ENCODE measurements around the gene MLH3.
"Not testable (repeated sequence)": the region's sequence is repeated elsewhere in the genome, so short reads cannot be mapped to it uniquely, and the experiment has no call there.

The MLH3 gene

DNA sequence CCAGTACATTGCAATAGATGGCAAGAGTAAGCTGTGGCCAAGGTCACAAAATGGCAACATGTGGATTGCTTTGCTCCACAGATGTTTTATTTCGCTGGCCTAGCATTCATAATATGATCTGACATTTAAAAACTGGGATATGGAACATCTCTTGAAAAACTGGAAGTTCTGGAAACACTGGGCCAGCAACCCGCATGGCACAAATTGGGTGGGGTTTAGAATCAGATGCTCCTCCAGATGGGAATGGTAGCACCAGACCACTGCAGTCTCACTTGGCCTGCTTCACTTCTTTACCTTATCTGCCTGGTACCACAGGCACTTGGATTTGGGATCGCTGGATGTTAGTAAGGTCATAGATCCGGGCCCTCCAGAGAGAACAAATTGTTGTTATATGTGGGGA lies 28.3 kb upstream of the MLH3 start:
- TF ChIP-seq, protein P1, sequence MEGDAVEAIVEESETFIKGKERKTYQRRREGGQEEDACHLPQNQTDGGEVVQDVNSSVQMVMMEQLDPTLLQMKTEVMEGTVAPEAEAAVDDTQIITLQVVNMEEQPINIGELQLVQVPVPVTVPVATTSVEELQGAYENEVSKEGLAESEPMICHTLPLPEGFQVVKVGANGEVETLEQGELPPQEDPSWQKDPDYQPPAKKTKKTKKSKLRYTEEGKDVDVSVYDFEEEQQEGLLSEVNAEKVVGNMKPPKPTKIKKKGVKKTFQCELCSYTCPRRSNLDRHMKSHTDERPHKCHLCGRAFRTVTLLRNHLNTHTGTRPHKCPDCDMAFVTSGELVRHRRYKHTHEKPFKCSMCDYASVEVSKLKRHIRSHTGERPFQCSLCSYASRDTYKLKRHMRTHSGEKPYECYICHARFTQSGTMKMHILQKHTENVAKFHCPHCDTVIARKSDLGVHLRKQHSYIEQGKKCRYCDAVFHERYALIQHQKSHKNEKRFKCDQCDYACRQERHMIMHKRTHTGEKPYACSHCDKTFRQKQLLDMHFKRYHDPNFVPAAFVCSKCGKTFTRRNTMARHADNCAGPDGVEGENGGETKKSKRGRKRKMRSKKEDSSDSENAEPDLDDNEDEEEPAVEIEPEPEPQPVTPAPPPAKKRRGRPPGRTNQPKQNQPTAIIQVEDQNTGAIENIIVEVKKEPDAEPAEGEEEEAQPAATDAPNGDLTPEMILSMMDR (IDR thresholded peaks at IDR 0.05; ENCODE audit: insufficient read depth, missing control alignments): no peak
- DNase-seq (ENCODE audit: insufficient read length, low spot score): no peak
- no peak for FAIRE-seq

DNA sequence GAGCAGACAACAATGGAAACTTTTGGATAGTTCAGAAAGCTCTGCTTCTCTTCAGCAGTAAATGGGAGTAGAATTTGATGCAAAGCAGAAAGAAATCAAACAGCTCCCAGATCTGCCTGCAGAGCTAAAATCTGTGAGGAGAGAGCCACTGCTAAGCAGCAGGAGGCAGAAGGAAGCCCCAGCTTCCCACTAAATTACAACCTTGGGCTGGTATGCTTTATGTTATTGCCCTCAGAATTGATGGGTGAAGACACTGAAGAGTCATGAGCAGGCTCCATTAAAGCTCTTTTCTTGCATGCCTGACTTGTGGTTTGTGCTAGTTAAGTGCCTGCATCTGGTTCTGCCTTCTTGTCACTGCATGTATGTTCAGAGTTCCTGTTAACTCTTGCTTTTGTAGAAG lies 26.5 kb upstream of the MLH3 start:
- DNase-seq (ENCODE audit: insufficient read length, low spot score) (no peak), FAIRE-seq (no peak)
- TF ChIP-seq, protein P1 (IDR thresholded peaks at IDR 0.05; ENCODE audit: insufficient read depth, missing control alignments): no peak

DNA sequence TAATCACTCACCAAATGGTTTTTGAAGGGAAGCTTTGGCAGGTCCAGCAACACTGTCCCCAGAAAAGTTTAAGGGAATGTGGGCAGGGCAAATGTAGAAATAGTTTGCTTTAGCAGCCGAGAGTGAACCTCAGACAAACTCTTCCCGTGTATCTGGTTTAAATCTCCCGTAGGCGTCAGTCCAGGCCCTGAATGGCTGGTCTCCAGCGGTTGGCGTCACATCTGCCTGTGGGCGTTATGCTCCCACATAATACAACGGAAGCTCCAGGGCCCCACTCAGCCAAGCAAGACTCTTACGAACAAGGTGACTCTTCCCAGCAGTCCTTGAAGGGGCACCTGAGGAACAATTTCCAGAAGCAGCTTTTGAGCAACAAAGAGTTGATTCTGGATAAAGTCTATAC lies 19.1 kb upstream of the MLH3 start:
- FAIRE-seq (no peak), DNase-seq (ENCODE audit: insufficient read length, low spot score) (no peak)
- TF ChIP-seq, protein P1 (IDR thresholded peaks at IDR 0.05; ENCODE audit: insufficient read depth, missing control alignments): no peak

DNA sequence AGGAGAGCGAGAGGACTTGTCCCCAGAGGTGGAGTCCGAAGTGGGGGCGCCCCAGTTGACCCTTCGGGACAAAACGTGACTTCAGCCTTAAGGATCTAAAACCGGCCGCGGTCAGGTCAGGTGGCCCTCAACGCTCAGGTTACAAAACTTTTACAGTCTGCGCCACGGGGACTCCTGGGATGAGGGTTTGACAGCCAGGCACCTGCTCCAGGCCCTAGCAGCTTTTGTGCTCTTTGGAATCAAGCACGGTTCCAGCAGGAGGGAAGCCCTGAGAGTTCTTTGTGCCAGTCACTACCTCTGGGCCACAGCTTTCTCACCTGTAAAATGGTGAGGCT lies 18.5 kb upstream of the MLH3 start:
- DNase-seq (ENCODE audit: insufficient read length, low spot score): no peak
- TF ChIP-seq, protein P1 (IDR thresholded peaks at IDR 0.05; ENCODE audit: insufficient read depth, missing control alignments): no peak
- no peak for FAIRE-seq

DNA sequence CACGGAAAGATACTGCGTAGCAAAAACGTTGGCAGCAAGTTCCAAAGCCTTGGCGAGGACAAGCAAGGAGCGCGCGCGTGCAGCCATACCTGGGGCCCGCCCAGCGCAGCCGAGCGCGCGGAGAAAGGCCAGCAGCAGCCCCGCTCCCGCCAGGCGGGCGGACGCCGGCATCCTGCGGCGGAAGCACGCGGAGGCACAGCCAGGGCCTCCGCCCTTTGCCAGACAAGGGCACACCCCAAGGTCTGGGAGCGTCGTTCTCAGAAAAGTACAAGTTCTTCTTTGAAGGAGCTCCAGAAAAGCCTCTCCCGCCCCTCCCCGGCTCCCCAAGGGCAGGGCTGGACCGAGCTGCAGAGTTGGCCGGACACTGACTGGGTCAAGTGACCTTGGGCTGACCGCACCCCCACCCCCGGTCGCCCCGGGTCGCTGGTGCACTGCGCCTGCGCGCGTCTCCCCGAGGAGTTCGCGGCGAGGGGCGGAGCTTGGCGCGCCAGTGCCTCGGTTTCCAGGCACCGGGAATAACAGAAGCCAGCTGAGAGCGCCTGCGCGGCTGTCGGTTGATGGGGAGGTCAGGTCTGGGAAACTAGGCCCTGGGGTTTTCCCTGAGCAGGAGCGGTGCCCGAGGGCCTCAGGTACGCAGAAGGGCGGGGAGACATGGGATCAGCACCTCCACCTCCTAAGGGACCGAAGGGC lies 18.0 kb upstream of the MLH3 start, which contains the start of gene ZC2HC1C:
Gene ZC2HC1C, plus strand, starts transcription at position 521 of the 690 bp plus-strand sequence. CDS start 933 bp downstream, outside the sequence.
- FAIRE-seq: no peak
- TF ChIP-seq, protein P1 (IDR thresholded peaks at IDR 0.05; ENCODE audit: insufficient read depth, missing control alignments): no peak
- DNase-seq (ENCODE audit: insufficient read length, low spot score): peak; percentile 27

DNA sequence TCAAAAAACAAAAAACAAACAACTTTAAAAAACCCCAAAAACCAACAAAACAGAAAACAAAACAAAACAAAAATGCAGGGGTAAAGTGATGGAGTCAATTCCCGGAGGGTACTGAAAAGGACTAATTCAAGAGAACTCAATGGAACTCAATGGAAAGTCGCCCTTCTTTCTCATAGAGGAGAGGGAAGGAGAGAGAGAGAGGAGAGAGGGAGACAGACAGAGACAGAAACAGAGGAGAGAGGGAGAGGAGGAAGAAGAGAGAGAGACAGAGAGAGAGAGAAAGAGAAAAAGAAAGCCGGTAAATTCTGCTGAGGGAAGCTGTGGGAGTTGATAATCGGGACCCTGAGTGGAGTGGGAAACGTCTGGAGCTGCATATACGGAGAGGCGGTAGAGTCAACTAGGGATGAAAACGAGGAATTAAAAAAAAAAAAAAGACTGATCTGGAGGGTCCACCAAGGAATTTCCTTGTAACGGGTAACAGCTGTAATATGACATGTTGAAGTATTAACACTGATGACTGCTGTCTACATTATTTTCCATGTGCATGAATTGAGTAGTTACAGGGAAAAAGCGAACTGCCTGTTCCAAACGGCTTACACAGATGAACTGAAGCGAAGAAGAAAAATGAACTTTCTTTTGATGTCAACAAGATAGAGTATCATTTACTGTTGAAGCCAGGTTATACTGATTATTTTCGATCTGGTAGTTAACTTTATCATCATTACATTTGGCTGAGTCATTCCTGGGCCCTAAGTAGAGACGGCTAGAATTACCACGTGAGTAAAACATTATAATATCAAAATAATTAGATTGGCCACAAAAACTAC lies 17.2 kb upstream of the MLH3 start:
- TF ChIP-seq, protein P1 (IDR thresholded peaks at IDR 0.05; ENCODE audit: insufficient read depth, missing control alignments): no peak
- DNase-seq (ENCODE audit: insufficient read length, low spot score): no peak
- FAIRE-seq: no peak

DNA sequence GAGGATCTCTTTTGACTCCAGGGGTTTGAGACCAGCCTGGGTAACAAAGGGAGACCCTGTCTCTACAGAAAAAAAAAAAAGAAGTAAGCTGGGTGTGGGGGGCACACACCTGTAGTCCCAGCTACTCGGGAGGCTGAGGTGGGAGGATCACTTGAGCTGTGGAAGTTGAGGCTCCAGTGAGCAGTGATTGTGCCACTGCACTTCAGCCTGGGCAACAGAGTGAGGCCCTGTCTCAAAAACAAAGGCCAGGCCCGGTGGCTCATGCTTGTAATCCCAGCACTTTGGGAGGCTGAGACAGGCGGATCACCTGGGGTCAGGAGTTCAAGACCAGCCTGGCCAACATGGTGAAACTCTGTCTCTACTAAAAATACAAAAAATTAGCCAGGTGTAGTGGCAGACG lies 16.5 kb upstream of the MLH3 start:
- FAIRE-seq: not testable (repeated sequence)

More for the DNA sequence above, 16.5 kb upstream of the MLH3 start:
- not testable (repeated sequence) for DNase-seq (ENCODE audit: insufficient read length, low spot score)
